SK-N-SH treated with all-trans-retinoic acid at 6 μM for 48 hours (cell line): Measurements from ENCODE around the gene RUSC1.
"Not testable (repeated sequence)": the region's sequence is repeated elsewhere in the genome, so short reads cannot be mapped to it uniquely, and the experiment has no call there.

ENCODE experiments used
- ATAC-seq: fragments of 200-7000 bp; cut with Tn5 transposase; 3 replicates; pipeline ENCODE4 v1.9.1; 2020; ENCODE audit warnings: mild to moderate bottlenecking, moderate library complexity
- ARNTL ChIP-seq: fragments of 450-650 bp; formaldehyde crosslinking; IDR thresholded peaks from 2 replicates; pipeline ENCODE4 v1.5.0; 2020; ENCODE audit warnings: low read depth, mild to moderate bottlenecking, moderate library complexity, borderline replicate concordance
- CREB5 ChIP-seq: fragments of 250-450 bp; sonication (Bioruptor Pico); IDR thresholded peaks from 2 replicates; pipeline ENCODE4 v1.5.1; 2020; ENCODE audit warnings: low read depth, mild to moderate bottlenecking, moderate library complexity
- CSDC2 ChIP-seq: fragments of 250-450 bp; sonication (Bioruptor Pico); IDR thresholded peaks from 2 replicates; pipeline ENCODE4 v1.5.0; 2020; ENCODE audit warnings: mild to moderate bottlenecking, moderate library complexity
- CSRNP3 ChIP-seq: fragments of 250-450 bp; sonication (Bioruptor Pico); IDR thresholded peaks from 2 replicates; pipeline ENCODE4 v1.5.1; 2021; ENCODE audit warnings: mild to moderate bottlenecking, moderate library complexity
- ESRRG ChIP-seq: fragments of 250-450 bp; sonication (Bioruptor Pico); IDR thresholded peaks from 2 replicates; pipeline ENCODE4 v1.6.1; 2021; ENCODE audit warnings: mild to moderate bottlenecking
- GLIS3 ChIP-seq: fragments of 250-450 bp; sonication (Bioruptor Pico); IDR thresholded peaks from 2 replicates; pipeline ENCODE4 v1.5.0; 2020; ENCODE audit warnings: mild to moderate bottlenecking, moderate library complexity
- ISL1 ChIP-seq: fragments of 250-450 bp; sonication (Bioruptor Pico); IDR thresholded peaks from 2 replicates; pipeline ENCODE4 v2.1.2; 2022; ENCODE audit warnings: mild to moderate bottlenecking, moderate library complexity
- OSR1 ChIP-seq: fragments of 250-450 bp; sonication (Bioruptor Pico); IDR thresholded peaks from 2 replicates; pipeline ENCODE4 v1.8.0; 2022; ENCODE audit warnings: moderate library complexity, mild to moderate bottlenecking, inconsistent platforms
- PATZ1 ChIP-seq: fragments of 250-450 bp; sonication (Bioruptor Pico); IDR thresholded peaks from 2 replicates; pipeline ENCODE4 v1.8.0; 2020; ENCODE audit warnings: mild to moderate bottlenecking, moderate library complexity, borderline replicate concordance
- POU6F1 ChIP-seq: fragments of 250-450 bp; sonication (Bioruptor Pico); IDR thresholded peaks from 2 replicates; pipeline ENCODE4 v1.8.0; 2021; ENCODE audit warnings: low read depth, mild to moderate bottlenecking, moderate library complexity, borderline replicate concordance
- PPARA ChIP-seq: fragments of 250-450 bp; sonication (Bioruptor Pico); IDR thresholded peaks from 2 replicates; pipeline ENCODE4 v1.5.0; 2020; ENCODE audit warnings: mild to moderate bottlenecking, borderline replicate concordance
- RARB ChIP-seq: fragments of 250-450 bp; sonication (Bioruptor Pico); IDR thresholded peaks from 2 replicates; pipeline ENCODE4 v1.8.0; 2021; ENCODE audit warnings: mild to moderate bottlenecking, moderate library complexity
- SNAI2 ChIP-seq: fragments of 250-450 bp; sonication (Bioruptor Pico); IDR thresholded peaks from 2 replicates; pipeline ENCODE4 v1.5.0; 2020; ENCODE audit warnings: mild to moderate bottlenecking, moderate library complexity
- TCF4 ChIP-seq: fragments of 250-450 bp; sonication (Bioruptor Pico); IDR thresholded peaks from 2 replicates; pipeline ENCODE4 v1.8.0; 2021; ENCODE audit warnings: mild to moderate bottlenecking, moderate library complexity, borderline replicate concordance
- TOX ChIP-seq: fragments of 250-450 bp; sonication (Bioruptor Pico); IDR thresholded peaks from 2 replicates; pipeline ENCODE4 v1.8.0; 2021; ENCODE audit warnings: mild to moderate bottlenecking, moderate library complexity, borderline replicate concordance
- TSHZ2 ChIP-seq: fragments of 250-450 bp; sonication (Bioruptor Pico); IDR thresholded peaks from 2 replicates; pipeline ENCODE4 v1.5.0; 2020; ENCODE audit warnings: mild to moderate bottlenecking, moderate library complexity
- ZC3H10 ChIP-seq: fragments of 250-450 bp; sonication (Bioruptor Pico); IDR thresholded peaks from 2 replicates; pipeline ENCODE4 v1.5.1; 2021; ENCODE audit warnings: mild to moderate bottlenecking, moderate library complexity
- ZFP3 ChIP-seq: fragments of 250-450 bp; sonication (Bioruptor Pico); IDR thresholded peaks from 2 replicates; pipeline ENCODE4 v1.5.0; 2020; ENCODE audit warnings: mild to moderate bottlenecking, moderate library complexity
- ZFP30 ChIP-seq: fragments of 450-650 bp; formaldehyde crosslinking; IDR thresholded peaks from 2 replicates; pipeline ENCODE4 v1.5.0; 2022; ENCODE audit warnings: mild to moderate bottlenecking, moderate library complexity
- ZNF565 ChIP-seq: fragments of 450-650 bp; formaldehyde crosslinking; conservative IDR thresholded peaks from 2 replicates; pipeline ENCODE4 v1.5.0; 2020; ENCODE audit warnings: low read depth, mild to moderate bottlenecking, moderate library complexity
- ZNF70 ChIP-seq: fragments of 450-650 bp; formaldehyde crosslinking; IDR thresholded peaks from 2 replicates; pipeline ENCODE4 v1.5.0; 2020; ENCODE audit warnings: mild to moderate bottlenecking, moderate library complexity
- ZNF8 ChIP-seq: fragments of 450-650 bp; formaldehyde crosslinking; IDR thresholded peaks from 2 replicates; pipeline ENCODE4 v1.5.0; 2020; ENCODE audit warnings: mild to moderate bottlenecking, moderate library complexity

The RUSC1 gene

GRCh38 chr1:155326631-155327037 lies 5.9 kb downstream of the RUSC1 start:
- TF ChIP-seq OSR1 (CRISPR knock-in tag) (no peak), ARNTL (no peak), TOX (CRISPR knock-in tag) (no peak), GLIS3 (CRISPR knock-in tag) (no peak), ZFP3 (CRISPR knock-in tag) (no peak), PATZ1 (no peak), ZC3H10 (CRISPR knock-in tag) (no peak), ZNF565 (no peak), ZNF8 (no peak), TCF4 (CRISPR knock-in tag) (no peak), CSDC2 (no peak)
- ATAC-seq, result no peak

- TF ChIP-seq ZNF8 (no peak), OSR1 (CRISPR knock-in tag) (no peak), SNAI2 (CRISPR knock-in tag) (no peak), ZNF565 (no peak), GLIS3 (CRISPR knock-in tag) (no peak), TCF4 (CRISPR knock-in tag) (no peak), ZC3H10 (CRISPR knock-in tag) (no peak), ESRRG (no peak), CREB5 (no peak), ZNF70 (CRISPR knock-in tag) (no peak), ISL1 (CRISPR knock-in tag) (no peak), RARB (no peak)
- ATAC-seq, result no peak
Measured at GRCh38 chr1:155327981-155328380, 7.3 kb downstream of the RUSC1 start.

GRCh38 chr1:155328856-155329255 lies 8.2 kb downstream of the RUSC1 start:
- ATAC-seq, result not testable (repeated sequence)

GRCh38 chr1:155329980-155330598 lies 9.4 kb downstream of the RUSC1 start:
- ATAC-seq, result no peak
- TF ChIP-seq PATZ1 (no peak), PPARA (no peak), OSR1 (CRISPR knock-in tag) (no peak), ZNF565 (no peak), ZFP30 (no peak), CSDC2 (no peak), ZFP3 (CRISPR knock-in tag) (no peak), ZNF8 (no peak), SNAI2 (CRISPR knock-in tag) (no peak), CREB5 (no peak), RARB (no peak), CSRNP3 (CRISPR knock-in tag) (no peak), ZNF70 (CRISPR knock-in tag) (no peak), ESRRG (no peak), TSHZ2 (CRISPR knock-in tag) (no peak), ARNTL (no peak), TOX (CRISPR knock-in tag) (no peak), TCF4 (CRISPR knock-in tag) (no peak), POU6F1 (CRISPR knock-in tag) (no peak)
